HepG2 (cell line): ENCODE results near the gene TLNRD1. TPM values are rescaled to one million over a fixed set of nuclear protein-coding genes. Genes with fewer than 3 reads are reported as not detected.

Experiments used
- ATAC-seq: fragments of 200-7000 bp; cut with Tn5 transposase; 3 replicates; pipeline ENCODE4 v1.9.1; 2020; ENCODE audit warnings: mild to moderate bottlenecking, moderate library complexity
- BruUV-seq: library from RNA; stranded (reverse); fragments of 400-500 nt; replicated peaks from 2 replicates; lab custom pipeline; 2021; lab: Mats Ljungman, UMichigan
- CTCF ChIA-PET: fragments of 300-600 bp; formaldehyde crosslinking; extraction: SDS; loops from one replicate; lab custom pipeline; 2021; ENCODE audit warnings: low total read pairs, inconsistent platforms, low intra/inter-chr PET ratio; lab: Yijun Ruan, JAX
- POLR2A ChIA-PET: fragments of 350-600 bp; sonication (Branson Sonifier 250); formaldehyde crosslinking; loops from one replicate; lab custom pipeline; 2020; ENCODE audit warnings: antibody characterized with exemption, inconsistent platforms; lab: Yijun Ruan, JAX
- DNase-seq: peaks from one replicate; pipeline ENCODE4 v3.0.0-alpha.2; 2015; ENCODE audit warnings: low spot score
- FAIRE-seq: peaks from 3 replicates; lab custom pipeline; 2011; peaks lifted over from hg19 to GRCh38; lab: Jason Lieb, UNC
- H2AFZ ChIP-seq: one replicate; pipeline ENCODE4 v1.6.1; 2011; ENCODE audit warnings: low read length, inconsistent platforms
- H3K27ac ChIP-seq: fragments of 300-600 bp; 3 replicates; pipeline ENCODE4 v1.8.0; 2011; ENCODE audit warnings: mixed run types, mild to moderate bottlenecking, mixed read lengths, low read length, inconsistent platforms; ENCODE audit not compliant: insufficient read depth; ENCODE audit errors: extremely low read length
- H3K27me3 ChIP-seq, 2 experiments: fragments of 200-600 bp in 1 of 2; 2 replicates in 1 of 2; 3 replicates in 1 of 2; pipeline versions ENCODE4 v1.6.0 to v1.8.0; 2011; ENCODE audit warnings: low read length in 2 of 2, mild to moderate bottlenecking in 2 of 2, moderate library complexity in 2 of 2, inconsistent platforms in 1 of 2; ENCODE audit not compliant: insufficient read depth in 2 of 2, control insufficient read depth in 1 of 2
- H3K36me3 ChIP-seq, 2 experiments: fragments of 200-600 bp in 1 of 2; replicated peaks in 1 of 2; 2 replicates in 1 of 2; 3 replicates in 1 of 2; pipeline versions ENCODE4 v1.5.1 to v1.8.0; 2011; ENCODE audit warnings: low read length in 2 of 2, inconsistent platforms in 1 of 2; ENCODE audit not compliant: insufficient read depth in 2 of 2, control insufficient read depth in 1 of 2
- H3K4me1 ChIP-seq: 2 replicates; pipeline ENCODE4 v1.5.1; 2012; ENCODE audit warnings: low read length, inconsistent platforms; ENCODE audit not compliant: insufficient read depth
- H3K4me2 ChIP-seq: 2 replicates; pipeline ENCODE4 v1.6.0; 2011; ENCODE audit warnings: low read depth, low read length, inconsistent platforms
- H3K4me3 ChIP-seq, 3 experiments: fragments of 200-600 bp in 1 of 3; sonication (generic), shearing (Covaris generic) in 1 of 3; replicated peaks in 1 of 3; 2 replicates each; pipeline ENCODE4 v1.5.1; 2011 to 2016; ENCODE audit warnings: low read length in 3 of 3, inconsistent platforms in 2 of 3, low read depth in 2 of 3, mild to moderate bottlenecking in 2 of 3, control low read depth in 1 of 3, mixed read lengths in 1 of 3; ENCODE audit not compliant: insufficient read depth in 1 of 3
- H3K79me2 ChIP-seq: one replicate; pipeline ENCODE4 v1.6.1; 2011; ENCODE audit warnings: low read length, inconsistent platforms; ENCODE audit not compliant: insufficient read depth
- H3K9ac ChIP-seq: 2 replicates; pipeline ENCODE4 v1.6.0; 2011; ENCODE audit warnings: mild to moderate bottlenecking, low read depth, low read length, inconsistent platforms; ENCODE audit not compliant: insufficient read depth
- H3K9me3 ChIP-seq: 2 replicates; pipeline ENCODE4 v1.5.1; 2012; ENCODE audit warnings: mild to moderate bottlenecking, low read length
- H4K20me1 ChIP-seq: 2 replicates; pipeline ENCODE4 v1.6.0; 2011; ENCODE audit warnings: inconsistent platforms, mild to moderate bottlenecking, low read length, moderate library complexity; ENCODE audit not compliant: insufficient read depth
- AFF4 ChIP-seq: sonication (generic); formaldehyde crosslinking; IDR thresholded peaks from 2 replicates; pipeline ENCODE4 v1.4.0; 2020; ENCODE audit warnings: missing genetic modification reagents
- CHCHD3 ChIP-seq: sonication (generic); formaldehyde crosslinking; IDR thresholded peaks from 2 replicates; pipeline ENCODE4 v1.8.0; 2022; ENCODE audit warnings: mild to moderate bottlenecking, missing genetic modification reagents, moderate library complexity
- GPN1 ChIP-seq: sonication (generic); formaldehyde crosslinking; IDR thresholded peaks from 2 replicates; pipeline ENCODE4 v1.5.1; 2020; ENCODE audit warnings: missing genetic modification reagents, borderline replicate concordance
- HOXD1 ChIP-seq: sonication (generic); formaldehyde crosslinking; IDR thresholded peaks from 2 replicates; pipeline ENCODE4 v1.5.0; 2020; ENCODE audit warnings: missing genetic modification reagents
- KLF13 ChIP-seq: sonication (generic); formaldehyde crosslinking; IDR thresholded peaks from 2 replicates; pipeline ENCODE4 v1.4.0; 2020; ENCODE audit warnings: mild to moderate bottlenecking, missing genetic modification reagents
- MATR3 ChIP-seq: sonication (generic); formaldehyde crosslinking; IDR thresholded peaks from 2 replicates; pipeline ENCODE4 v1.4.0; 2020; ENCODE audit warnings: missing genetic modification reagents
- MZF1 ChIP-seq: sonication (generic); formaldehyde crosslinking; IDR thresholded peaks from 2 replicates; pipeline ENCODE4 v1.8.1; 2023; ENCODE audit warnings: mild to moderate bottlenecking, missing genetic modification reagents, borderline replicate concordance
- SOX13 ChIP-seq, 3 experiments: fragments of 450-650 bp in 1 of 3; sonication (generic) in 1 of 3; formaldehyde crosslinking in 1 of 3; IDR thresholded peaks in 2 of 3; conservative IDR thresholded peaks in 1 of 3; 2 replicates each; pipeline versions ENCODE4 v1.5.0 to v1.6.1; 2016 to 2020; ENCODE audit warnings: antibody characterized with exemption in 1 of 3, mild to moderate bottlenecking in 1 of 3, missing compliant biosample characterization in 1 of 3, missing genetic modification reagents in 1 of 3, moderate library complexity in 1 of 3
- TOPORS ChIP-seq: sonication (generic); formaldehyde crosslinking; IDR thresholded peaks from 2 replicates; pipeline ENCODE4 v1.8.0; 2023; ENCODE audit warnings: mild to moderate bottlenecking, missing genetic modification reagents
- ZNF543 ChIP-seq: sonication (generic); formaldehyde crosslinking; IDR thresholded peaks from 2 replicates; pipeline ENCODE4 v1.4.0; 2020; ENCODE audit warnings: mild to moderate bottlenecking, missing genetic modification reagents
- ZNF567 ChIP-seq: sonication (generic); formaldehyde crosslinking; IDR thresholded peaks from 2 replicates; pipeline ENCODE4 v1.8.1; 2023; ENCODE audit warnings: mild to moderate bottlenecking, missing genetic modification reagents, borderline replicate concordance
- ZNF570 ChIP-seq: sonication (generic); formaldehyde crosslinking; IDR thresholded peaks from 2 replicates; pipeline ENCODE4 v1.4.0; 2020; ENCODE audit warnings: mild to moderate bottlenecking, missing genetic modification reagents, borderline replicate concordance
- ZNF710 ChIP-seq: sonication (generic); formaldehyde crosslinking; IDR thresholded peaks from 2 replicates; pipeline ENCODE4 v1.5.0; 2020; ENCODE audit warnings: mild to moderate bottlenecking, missing genetic modification reagents, borderline replicate concordance
- ZNF724P ChIP-seq: sonication (generic); formaldehyde crosslinking; IDR thresholded peaks from 2 replicates; pipeline ENCODE4 v1.8.0; 2022; ENCODE audit warnings: missing genetic modification reagents, borderline replicate concordance
- ZNF740 ChIP-seq: sonication (generic); formaldehyde crosslinking; IDR thresholded peaks from 2 replicates; pipeline ENCODE4 v1.4.0; 2020; ENCODE audit warnings: missing genetic modification reagents
- ZSCAN21 ChIP-seq: sonication (generic); formaldehyde crosslinking; IDR thresholded peaks from 2 replicates; pipeline ENCODE4 v1.8.0; 2022; ENCODE audit warnings: mild to moderate bottlenecking, missing genetic modification reagents, moderate library complexity, borderline replicate concordance
- ZSCAN9 ChIP-seq: IDR thresholded peaks from 2 replicates; pipeline ENCODE4 v1.6.1; 2016; ENCODE audit warnings: borderline replicate concordance
- WGBS: methylation state at CpG from one replicate; pipeline ENCODE4 v1.1.6; 2017; ENCODE audit warnings: low lambda C conversion rate; 5-methylcytosine and 5-hydroxymethylcytosine counted together
- in situ Hi-C: cut with HindIII; loops from 2 replicates; pipeline ENCODE4 v1.10.0; 2017; ENCODE audit warnings: low pct_unique_long_range_greater_than_20kb; ENCODE audit not compliant: extremely low pct_ligation_motif_present
- intact Hi-C: fragments of 100-400 bp; cut with micrococcal nuclease; formaldehyde crosslinking; loops from one replicate; pipeline ENCODE4 v1.10.0; 2022; ENCODE audit not compliant: unreplicated experiment
- polyA plus RNA-seq, 8 experiments: library from polyadenylated mRNA; depleted of rRNA in 3 of 8; stranded (reverse) in 7 of 8; unstranded in 1 of 8; fragments of >200 nt; fragmentation: Illumina TruSeq in 4 of 8; extraction: Trizol in 4 of 8; gene quantifications; 2 replicates each; pipeline versions ENCODE4 v1.2.1 to v1.2.3, GENCODE V29; 2011 to 2016; ENCODE audit warnings: low read depth in 4 of 8, missing spikeins in 1 of 8, mixed read lengths in 1 of 8; ENCODE audit not compliant: insufficient read depth in 1 of 8
- total RNA-seq, 5 experiments: library from RNA; depleted of rRNA; stranded (reverse); fragments of >200 nt; fragmentation: Illumina TruSeq; extraction: Trizol; gene quantifications; 2 replicates each; pipeline ENCODE4 v1.2.3, GENCODE V29; 2016; ENCODE audit warnings: low read depth in 1 of 5

Gene TLNRD1
- total and polyA plus RNA-seq, 2 of the 13 experiments (the other 11 are each of a cell fraction or from before 2014, with no cell fraction given): 3.4 to 5.3 TPM

- H4K20me1 ChIP-seq: no peaks in the 10 kb centered on the region
- ATAC-seq: no peak
- no TSS peak for BruUV-seq
- intact Hi-C loops (no loop called here), in situ Hi-C loops (loop anchor here (25.0 kb wide), 1 partner anchor 504 kb away; no protein-coding TSS in a partner anchor)
- H3K9ac ChIP-seq: no peak overlapping the region
- ChIA-PET CTCF (no interaction called here), POLR2A (interaction anchor here (1.5 kb wide), 1 partner anchor 12 kb away, joined by 3 read pairs; no protein-coding TSS in a partner anchor)
- no peak overlapping the region for H3K4me3 ChIP-seq
- peaks cover 5% of the 10 kb centered on the region; the same call in 1 of the 2 replicates for H3K4me1 ChIP-seq
- WGBS: 94% methylated on average over 8 of the region's 8 CpGs
- no peaks in the 10 kb centered on the region for H3K27me3 ChIP-seq
- no peak overlapping the region for H3K27ac ChIP-seq
- H3K9me3 ChIP-seq: no peaks in the 10 kb centered on the region
- DNase-seq: no peak
- no peaks in the 10 kb centered on the region for H3K36me3 ChIP-seq
- no peak overlapping the region for H2AFZ ChIP-seq
- no peak for FAIRE-seq
- H3K4me2 ChIP-seq: no peak overlapping the region
- no peaks in the 10 kb centered on the region for H3K79me2 ChIP-seq
- TF ChIP-seq KLF13 (CRISPR knock-in tag) (no peak), ZSCAN9 (CRISPR knock-in tag) (no peak), ZNF710 (CRISPR knock-in tag) (no peak), ZNF543 (CRISPR knock-in tag) (no peak), HOXD1 (CRISPR knock-in tag) (no peak), SOX13 (IDR thresholded peaks at IDR 0.05) (no peak), SOX13 (CRISPR knock-in tag; conservative IDR thresholded peaks at IDR 0.05 in 1 of 2, IDR thresholded peaks at IDR 0.05 in 1 of 2) (no peak), ZNF567 (CRISPR knock-in tag) (no peak), CHCHD3 (no peak), MZF1 (CRISPR knock-in tag) (no peak), TOPORS (CRISPR knock-in tag) (no peak), AFF4 (CRISPR knock-in tag) (no peak), ZSCAN21 (no peak), MATR3 (no peak), ZNF570 (CRISPR knock-in tag) (no peak), ZNF724P (CRISPR knock-in tag) (no peak), ZNF740 (CRISPR knock-in tag) (no peak), GPN1 (CRISPR knock-in tag) (no peak)
These were observed 34.1 kb upstream of the TLNRD1 start for GRCh38 chr15:80966431-80967197.
